Right lobe of liver (tissue), 4 donors: ENCODE data around the gene KRT72.

Experiments
- CTCF ChIP-seq, 4 donors: fragments of 200-600 bp in 3 of 4; fragments of 450-650 bp in 1 of 4; IDR thresholded peaks; one replicate each; pipeline versions ENCODE4 v1.5.1 to v1.8.0; 2016 to 2022; ENCODE audit warnings: antibody characterized with exemption in 4 of 4, mild to moderate bottlenecking in 2 of 4
- POLR2A ChIP-seq: fragments of 450-650 bp; IDR thresholded peaks from one replicate; pipeline ENCODE4 v1.6.1; 2017; ENCODE audit warnings: antibody characterized with exemption, mild to moderate bottlenecking
- donor health status: DM: no; HTN: no; CAD: no.
- donor health status: DM: no; HTN: no; CAD: no.
- donor health status: DM: no; HTN: yes; CAD: no.

DNA sequence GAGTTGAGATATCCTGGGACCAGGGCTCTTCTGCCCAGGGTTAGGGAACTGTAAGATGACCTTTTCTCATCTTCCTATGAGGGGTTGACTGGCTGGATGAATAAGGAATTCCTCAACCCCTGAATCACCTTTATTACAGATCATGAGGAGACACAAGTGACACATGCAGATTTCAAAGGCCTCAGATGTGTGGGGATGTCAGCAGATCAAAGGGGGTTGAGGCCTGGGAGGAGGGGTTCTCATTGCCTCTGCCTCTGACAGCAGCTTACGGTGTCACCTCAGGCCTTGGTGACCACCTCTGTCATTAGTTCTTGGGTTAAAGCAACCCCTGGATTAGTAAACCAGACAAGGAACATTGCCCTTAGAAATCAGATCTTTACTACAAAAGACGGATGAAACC, 2.1 kb upstream of the KRT72 start:
- no peak for TF ChIP-seq CTCF (IDR thresholded peaks at IDR 0.05)
- TF ChIP-seq POLR2A: no peak
